Measurements from ENCODE around the gene NCKAP5.
"Not testable (repeated sequence)": the region's sequence is repeated elsewhere in the genome, so short reads cannot be mapped to it uniquely, and the experiment has no call there.

The NCKAP5 gene

DNA sequence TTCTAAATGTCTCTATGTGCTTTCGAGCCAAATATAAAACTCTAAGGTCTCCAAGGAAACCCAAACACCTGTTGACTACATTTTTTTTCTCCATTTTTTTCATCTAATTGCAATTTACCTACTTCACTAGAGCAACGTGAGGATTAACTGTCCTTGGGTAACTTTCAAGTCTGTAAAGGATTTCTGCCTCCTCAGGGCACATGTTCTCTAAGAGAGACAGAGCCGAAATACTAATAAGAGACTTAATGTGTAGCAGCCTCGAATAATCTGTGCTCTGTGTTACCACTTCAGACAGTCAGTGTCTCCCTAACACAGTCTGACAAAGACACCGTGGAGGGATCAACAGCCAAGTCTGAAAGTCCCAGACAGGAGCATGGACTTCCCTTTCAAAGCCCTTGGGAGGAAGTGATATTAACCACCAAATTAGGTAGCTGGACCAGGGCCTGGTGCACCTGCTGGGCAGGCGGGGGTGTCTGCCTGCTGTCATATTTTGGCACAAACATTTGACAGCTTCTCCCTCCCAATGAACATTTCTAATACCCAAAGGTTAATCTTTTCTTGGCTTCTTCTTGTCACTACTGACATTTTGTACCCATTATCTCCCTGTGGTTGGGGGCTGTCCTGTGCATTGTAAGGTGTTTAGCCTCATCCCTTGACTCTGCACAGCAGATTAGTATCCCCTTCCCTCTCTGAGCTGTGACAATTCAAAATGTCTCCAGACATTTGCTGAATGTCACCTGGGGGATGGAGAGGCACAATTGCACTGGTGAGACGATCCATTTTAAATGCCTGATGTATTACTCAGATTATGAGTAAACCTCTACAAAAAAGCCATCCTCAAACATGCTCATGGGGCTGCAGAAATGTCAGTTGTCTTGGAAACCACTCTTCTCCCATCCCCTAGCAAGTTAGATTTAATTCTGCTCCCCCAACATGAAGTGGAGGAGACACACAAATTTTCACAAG lies 852.6 kb downstream of the NCKAP5 start:
- no peak for DNase-seq (ENCODE audit: low read depth)
- TF ChIP-seq, protein P1, sequence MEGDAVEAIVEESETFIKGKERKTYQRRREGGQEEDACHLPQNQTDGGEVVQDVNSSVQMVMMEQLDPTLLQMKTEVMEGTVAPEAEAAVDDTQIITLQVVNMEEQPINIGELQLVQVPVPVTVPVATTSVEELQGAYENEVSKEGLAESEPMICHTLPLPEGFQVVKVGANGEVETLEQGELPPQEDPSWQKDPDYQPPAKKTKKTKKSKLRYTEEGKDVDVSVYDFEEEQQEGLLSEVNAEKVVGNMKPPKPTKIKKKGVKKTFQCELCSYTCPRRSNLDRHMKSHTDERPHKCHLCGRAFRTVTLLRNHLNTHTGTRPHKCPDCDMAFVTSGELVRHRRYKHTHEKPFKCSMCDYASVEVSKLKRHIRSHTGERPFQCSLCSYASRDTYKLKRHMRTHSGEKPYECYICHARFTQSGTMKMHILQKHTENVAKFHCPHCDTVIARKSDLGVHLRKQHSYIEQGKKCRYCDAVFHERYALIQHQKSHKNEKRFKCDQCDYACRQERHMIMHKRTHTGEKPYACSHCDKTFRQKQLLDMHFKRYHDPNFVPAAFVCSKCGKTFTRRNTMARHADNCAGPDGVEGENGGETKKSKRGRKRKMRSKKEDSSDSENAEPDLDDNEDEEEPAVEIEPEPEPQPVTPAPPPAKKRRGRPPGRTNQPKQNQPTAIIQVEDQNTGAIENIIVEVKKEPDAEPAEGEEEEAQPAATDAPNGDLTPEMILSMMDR (IDR thresholded peaks at IDR 0.05; ENCODE audit: low read depth, low read length, missing control alignments), result no peak
- in situ Hi-C loops (cut with HindIII; ENCODE audit: low sequenced_read_pairs), result no loop called here
- no peak overlapping the region for H3K4me3 ChIP-seq (ENCODE audit: low read depth, low read length)

DNA sequence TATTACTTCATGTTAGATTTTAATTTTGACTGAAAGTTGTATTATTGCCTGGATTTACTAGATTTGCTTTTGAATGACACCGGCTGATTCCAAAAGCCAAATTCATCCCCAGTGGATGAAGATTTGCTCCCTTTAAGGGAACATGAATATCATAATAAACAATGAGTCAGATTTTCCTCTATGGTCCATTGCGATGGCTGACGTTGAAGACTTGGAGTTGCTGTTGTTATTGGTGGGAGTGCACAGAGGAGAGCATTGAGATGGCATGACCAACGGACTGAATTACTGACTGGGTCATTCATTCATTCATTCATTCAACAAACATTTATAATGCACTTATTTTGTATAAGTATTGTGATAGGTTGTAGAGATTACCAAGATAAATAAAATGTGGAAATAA lies 864.9 kb downstream of the NCKAP5 start:
- TF ChIP-seq, protein P1 (IDR thresholded peaks at IDR 0.05; ENCODE audit: low read depth, low read length, missing control alignments), result no peak
- in situ Hi-C loops (cut with HindIII; ENCODE audit: low sequenced_read_pairs), result no loop called here
- H3K4me3 ChIP-seq (ENCODE audit: low read depth, low read length), result no peak overlapping the region
- DNase-seq (ENCODE audit: low read depth), result no peak

DNA sequence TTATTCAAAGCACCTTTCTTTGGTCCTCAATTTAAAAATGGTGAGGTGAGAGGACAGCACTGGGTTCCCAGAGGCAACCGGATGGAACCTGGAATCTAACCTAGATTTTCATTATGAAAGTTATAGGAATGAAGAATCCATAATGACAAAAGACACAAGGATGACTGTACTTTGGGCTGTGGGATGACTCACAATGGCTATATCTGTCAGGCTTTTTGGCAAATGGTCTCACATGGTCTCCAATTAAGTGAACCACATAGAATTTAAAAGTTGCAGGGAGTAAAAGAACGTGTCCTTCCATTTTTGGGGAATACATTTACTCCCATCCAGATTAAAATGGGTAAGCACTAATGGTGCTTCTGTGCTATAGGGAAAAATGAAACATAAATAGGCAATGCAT lies 866.5 kb downstream of the NCKAP5 start:
- peak; percentile 8 for DNase-seq (ENCODE audit: low read depth)
- in situ Hi-C loops (cut with HindIII; ENCODE audit: low sequenced_read_pairs), result no loop called here
- TF ChIP-seq, protein P1 (IDR thresholded peaks at IDR 0.05; ENCODE audit: low read depth, low read length, missing control alignments), result no peak
- H3K4me3 ChIP-seq (ENCODE audit: low read depth, low read length), result no peak overlapping the region

DNA sequence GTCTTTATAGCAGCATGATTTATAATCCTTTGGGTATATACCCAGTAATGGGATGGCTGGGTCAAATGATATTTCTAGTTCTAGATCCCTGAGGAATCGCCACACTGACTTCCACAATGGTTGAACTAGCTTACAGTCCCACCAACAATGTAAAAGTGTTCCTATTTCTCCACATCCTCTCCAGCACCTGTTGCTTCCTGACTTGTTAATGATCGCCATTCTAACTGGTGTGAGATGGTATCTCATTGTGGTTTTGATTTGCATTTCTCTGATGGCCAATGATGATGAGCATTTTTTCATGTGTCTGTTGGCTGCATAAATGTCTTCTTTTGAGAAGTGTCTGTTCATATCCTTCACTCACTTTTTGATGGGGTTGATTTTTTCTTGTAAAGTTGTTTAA lies 868.5 kb downstream of the NCKAP5 start:
- H3K4me3 ChIP-seq (ENCODE audit: low read depth, low read length); DNase-seq (ENCODE audit: low read depth); in situ Hi-C loops (cut with HindIII; ENCODE audit: low sequenced_read_pairs): not testable (repeated sequence)

DNA sequence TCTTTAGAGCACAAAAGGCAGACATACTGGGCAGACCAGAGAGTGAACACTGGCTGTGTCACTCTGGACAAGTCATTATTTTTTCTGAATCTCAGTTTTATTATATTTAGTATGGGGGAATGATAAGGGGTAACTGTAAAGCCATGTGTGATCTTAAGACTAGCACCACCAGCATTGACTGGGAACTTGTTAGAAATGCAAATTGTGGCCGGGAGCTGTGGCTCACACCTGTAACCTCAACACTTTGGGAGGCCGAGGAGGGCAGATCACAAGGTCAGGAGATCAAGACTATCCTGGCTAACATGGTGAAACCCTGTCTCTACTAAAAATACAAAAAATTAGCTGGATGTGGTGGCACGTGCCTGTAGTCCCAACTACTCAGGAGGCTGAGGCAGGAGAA lies 869.9 kb downstream of the NCKAP5 start:
- in situ Hi-C loops (cut with HindIII; ENCODE audit: low sequenced_read_pairs); DNase-seq (ENCODE audit: low read depth); H3K4me3 ChIP-seq (ENCODE audit: low read depth, low read length): not testable (repeated sequence)

DNA sequence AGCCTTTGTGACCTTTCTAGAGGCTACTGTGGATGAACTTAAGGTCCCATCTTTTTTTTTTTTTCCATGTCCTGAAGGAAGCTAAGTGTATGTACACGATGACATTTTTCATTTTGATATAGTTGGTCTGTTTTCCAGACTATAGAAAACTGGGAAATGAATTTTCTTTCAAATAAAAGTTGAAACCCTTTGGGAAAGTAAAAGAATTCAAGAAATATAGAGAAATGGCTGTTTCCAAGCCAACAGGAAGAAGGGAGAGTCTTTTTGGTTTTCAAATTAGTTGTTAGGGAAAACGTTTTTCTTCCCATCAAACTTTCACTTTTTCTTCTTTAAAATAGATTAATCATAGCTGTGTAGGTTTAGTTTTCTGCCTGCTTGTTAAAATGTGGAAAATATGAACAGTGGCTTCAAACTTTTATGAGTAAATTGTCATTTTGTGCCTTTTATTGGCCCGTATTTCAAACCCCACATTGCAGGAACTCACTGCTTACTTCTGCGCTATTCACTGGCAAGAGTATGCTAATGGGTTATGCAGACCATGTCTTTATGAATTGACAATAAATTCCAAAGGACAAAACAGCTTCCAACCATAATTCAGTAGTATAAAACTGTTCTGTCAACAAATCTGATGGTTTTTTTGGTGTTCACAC lies 870.6 kb downstream of the NCKAP5 start:
- TF ChIP-seq, protein P1 (IDR thresholded peaks at IDR 0.05; ENCODE audit: low read depth, low read length, missing control alignments), result no peak
- no peak overlapping the region for H3K4me3 ChIP-seq (ENCODE audit: low read depth, low read length)
- in situ Hi-C loops (cut with HindIII; ENCODE audit: low sequenced_read_pairs), result no loop called here
- DNase-seq (ENCODE audit: low read depth), result no peak

DNA sequence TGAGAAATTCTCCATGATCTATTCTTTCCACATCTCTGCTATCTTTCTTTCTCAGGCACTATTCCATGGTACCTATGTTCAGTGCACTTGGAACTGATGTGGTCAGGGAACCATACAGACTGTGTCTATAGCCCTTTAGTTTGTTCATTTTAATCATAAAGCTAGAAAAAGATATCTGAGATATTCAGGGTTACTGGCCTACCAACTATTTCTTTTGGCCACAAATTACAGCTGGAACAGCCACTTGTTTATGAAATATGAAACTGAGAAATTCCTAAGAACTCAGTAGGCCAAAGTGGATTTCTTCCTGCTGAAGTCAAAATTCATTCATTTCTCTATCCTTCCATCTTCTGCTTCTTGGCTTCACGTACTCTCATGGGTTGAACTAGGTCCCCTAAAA lies 875.4 kb downstream of the NCKAP5 start:
- H3K4me3 ChIP-seq (ENCODE audit: low read depth, low read length), result no peak overlapping the region
- no peak for DNase-seq (ENCODE audit: low read depth)
- TF ChIP-seq, protein P1 (IDR thresholded peaks at IDR 0.05; ENCODE audit: low read depth, low read length, missing control alignments), result no peak
- in situ Hi-C loops (cut with HindIII; ENCODE audit: low sequenced_read_pairs), result no loop called here
